WTC11 (cell line): Measurements from ENCODE around the gene AGBL4. TPM values are rescaled to one million over a fixed set of nuclear protein-coding genes. Genes with fewer than 3 reads are reported as not detected.

ENCODE experiments used
- ATAC-seq: fragments of 200-7000 bp; cut with Tn5 transposase; 2 replicates; pipeline ENCODE4 v1.10.0; 2021; ENCODE audit warnings: mild to moderate bottlenecking, moderate library complexity
- CTCF ChIA-PET: fragments of 300-600 bp; sonication (Branson Sonifier 250); formaldehyde crosslinking; loops from one replicate; lab custom pipeline; 2021; ENCODE audit warnings: antibody characterized with exemption; lab: Charles Lee
- POLR2A ChIA-PET: fragments of 350-600 bp; sonication (Branson Sonifier 250); formaldehyde crosslinking; loops from one replicate; lab custom pipeline; 2021; ENCODE audit warnings: antibody characterized with exemption; lab: Charles Lee
- DNase-seq: peaks from one replicate; pipeline ENCODE4 v3.0.0; 2021; ENCODE audit warnings: low spot score
- H3K27ac Mint-ChIP-seq: 2 replicates; pipeline ENCODE4 v1.8.0; 2021; ENCODE audit warnings: mixed read lengths
- H3K27me3 Mint-ChIP-seq: 2 replicates; pipeline ENCODE4 v1.8.0; 2021; ENCODE audit warnings: low read depth, mild to moderate bottlenecking, moderate library complexity, mixed read lengths
- H3K36me3 Mint-ChIP-seq: 2 replicates; pipeline ENCODE4 v1.8.0; 2021; ENCODE audit warnings: mixed read lengths
- H3K4me1 Mint-ChIP-seq: 2 replicates; pipeline ENCODE4 v1.8.0; 2022; ENCODE audit warnings: mixed read lengths
- H3K4me3 Mint-ChIP-seq: 2 replicates; pipeline ENCODE4 v1.8.0; 2021; ENCODE audit warnings: mild to moderate bottlenecking, moderate library complexity, mixed read lengths
- H3K9me3 Mint-ChIP-seq: 2 replicates; pipeline ENCODE4 v1.8.0; 2021; ENCODE audit warnings: mixed read lengths
- AR ChIP-seq: fragments of 250-450 bp; sonication (Bioruptor Pico); IDR thresholded peaks from 2 replicates; pipeline ENCODE4 v1.9.0; 2021; ENCODE audit warnings: mild to moderate bottlenecking
- ATF2 ChIP-seq: sonication (generic); formaldehyde crosslinking; IDR thresholded peaks from 2 replicates; pipeline ENCODE4 v1.8.1; 2022; ENCODE audit warnings: low read depth, missing genetic modification reagents, borderline replicate concordance
- CREM ChIP-seq: sonication (generic); formaldehyde crosslinking; IDR thresholded peaks from 2 replicates; pipeline ENCODE4 v1.8.1; 2022; ENCODE audit warnings: mild to moderate bottlenecking, missing genetic modification reagents, moderate library complexity
- FOXK1 ChIP-seq: sonication (generic); formaldehyde crosslinking; IDR thresholded peaks from 2 replicates; pipeline ENCODE4 v1.8.0; 2022; ENCODE audit warnings: mild to moderate bottlenecking, moderate library complexity, missing genetic modification reagents
- FOXP1 ChIP-seq: sonication (generic); formaldehyde crosslinking; IDR thresholded peaks from 2 replicates; pipeline ENCODE4 v1.8.0; 2022; ENCODE audit warnings: missing genetic modification reagents, mild to moderate bottlenecking, moderate library complexity, borderline replicate concordance
- GABPB1 ChIP-seq: sonication (generic); formaldehyde crosslinking; IDR thresholded peaks from 2 replicates; pipeline ENCODE4 v1.8.1; 2023; ENCODE audit warnings: mild to moderate bottlenecking, missing genetic modification reagents
- HMGA2 ChIP-seq: fragments of 250-450 bp; sonication (Bioruptor Pico); IDR thresholded peaks from 2 replicates; pipeline ENCODE4 v1.4.0; 2021; ENCODE audit warnings: mild to moderate bottlenecking, moderate library complexity
- IRF2 ChIP-seq: sonication (generic); formaldehyde crosslinking; IDR thresholded peaks from 2 replicates; pipeline ENCODE4 v1.8.0; 2022; ENCODE audit warnings: low read depth, missing genetic modification reagents, borderline replicate concordance
- MLX ChIP-seq: sonication (generic); formaldehyde crosslinking; IDR thresholded peaks from 2 replicates; pipeline ENCODE4 v1.8.1; 2023; ENCODE audit warnings: mild to moderate bottlenecking, missing genetic modification reagents, moderate library complexity
- MYBL2 ChIP-seq: sonication (generic); formaldehyde crosslinking; IDR thresholded peaks from 2 replicates; pipeline ENCODE4 v1.8.1; 2023; ENCODE audit warnings: mild to moderate bottlenecking, moderate library complexity, missing genetic modification reagents
- NFE2L1 ChIP-seq: sonication (generic); formaldehyde crosslinking; IDR thresholded peaks from 2 replicates; pipeline ENCODE4 v1.8.1; 2023; ENCODE audit warnings: missing genetic modification reagents
- NFYB ChIP-seq: sonication (generic); formaldehyde crosslinking; conservative IDR thresholded peaks from 2 replicates; pipeline ENCODE4 v1.8.0; 2022; ENCODE audit warnings: low read depth, missing genetic modification reagents
- NR2C2 ChIP-seq: sonication (generic); formaldehyde crosslinking; IDR thresholded peaks from 2 replicates; pipeline ENCODE4 v1.8.0; 2022; ENCODE audit warnings: mild to moderate bottlenecking, missing genetic modification reagents
- OVOL2 ChIP-seq: fragments of 250-450 bp; sonication (Bioruptor Pico); IDR thresholded peaks from 2 replicates; pipeline ENCODE4 v1.9.0; 2021; ENCODE audit warnings: mild to moderate bottlenecking, borderline replicate concordance
- RORB ChIP-seq: fragments of 250-450 bp; sonication (Bioruptor Pico); IDR thresholded peaks from 2 replicates; pipeline ENCODE4 v1.9.0; 2021; ENCODE audit warnings: mild to moderate bottlenecking
- SMAD3 ChIP-seq: sonication (generic); formaldehyde crosslinking; IDR thresholded peaks from 2 replicates; pipeline ENCODE4 v1.8.0; 2022; ENCODE audit warnings: missing genetic modification reagents, mild to moderate bottlenecking, borderline replicate concordance
- SOX15 ChIP-seq: fragments of 250-450 bp; sonication (Bioruptor Pico); IDR thresholded peaks from 2 replicates; pipeline ENCODE4 v1.9.0; 2021; ENCODE audit warnings: mild to moderate bottlenecking
- SP1 ChIP-seq: sonication (generic); formaldehyde crosslinking; conservative IDR thresholded peaks from 2 replicates; pipeline ENCODE4 v1.8.1; 2022; ENCODE audit warnings: missing genetic modification reagents
- STAT6 ChIP-seq: sonication (generic); formaldehyde crosslinking; conservative IDR thresholded peaks from 2 replicates; pipeline ENCODE4 v1.8.1; 2023; ENCODE audit warnings: mild to moderate bottlenecking, low read depth, missing genetic modification reagents, moderate library complexity
- TCF7 ChIP-seq: sonication (generic); formaldehyde crosslinking; IDR thresholded peaks from 2 replicates; pipeline ENCODE4 v1.8.0; 2022; ENCODE audit warnings: mild to moderate bottlenecking, low read depth, missing genetic modification reagents, moderate library complexity
- TP53 ChIP-seq: sonication (generic); formaldehyde crosslinking; IDR thresholded peaks from 2 replicates; pipeline ENCODE4 v1.8.1; 2023; ENCODE audit warnings: mild to moderate bottlenecking, missing genetic modification reagents
- ZBTB21 ChIP-seq: sonication (generic); formaldehyde crosslinking; IDR thresholded peaks from 2 replicates; pipeline ENCODE4 v1.8.1; 2023; ENCODE audit warnings: mild to moderate bottlenecking, missing genetic modification reagents, borderline replicate concordance
- ZMAT4 ChIP-seq: fragments of 250-450 bp; sonication (Bioruptor Pico); IDR thresholded peaks from 2 replicates; pipeline ENCODE4 v1.9.0; 2021; ENCODE audit warnings: mild to moderate bottlenecking
- ZNF138 ChIP-seq: sonication (generic); formaldehyde crosslinking; conservative IDR thresholded peaks from 2 replicates; pipeline ENCODE4 v1.8.1; 2022; ENCODE audit warnings: mild to moderate bottlenecking, moderate library complexity, missing genetic modification reagents
- ZNF425 ChIP-seq: fragments of 250-450 bp; sonication (Bioruptor Pico); conservative IDR thresholded peaks from 2 replicates; pipeline ENCODE4 v1.9.0; 2021; ENCODE audit warnings: mild to moderate bottlenecking
- ZNF671 ChIP-seq: fragments of 250-450 bp; sonication (Bioruptor Pico); IDR thresholded peaks from 2 replicates; pipeline ENCODE4 v1.8.0; 2021; ENCODE audit warnings: mild to moderate bottlenecking
- total RNA-seq: library from RNA; stranded (reverse); gene quantifications from 3 replicates; pipeline ENCODE4 v1.2.3, GENCODE V29; 2021

AGBL4 gene
- total RNA-seq, 1 experiment from 2014 or later, result 0.87 TPM

- TF ChIP-seq MLX (CRISPR knock-in tag) (no peak), TP53 (CRISPR knock-in tag) (no peak), NFYB (CRISPR knock-in tag) (no peak), TCF7 (CRISPR knock-in tag) (no peak), ZNF671 (CRISPR knock-in tag) (no peak), SP1 (no peak), FOXK1 (CRISPR knock-in tag) (no peak), NFE2L1 (no peak), RORB (CRISPR knock-in tag) (no peak), FOXP1 (CRISPR knock-in tag) (no peak), ZNF138 (no peak)
Measured at GRCh38 chr1:48692235-48692634, 1331.5 kb downstream of the AGBL4 start (continued).

- CTCF ChIA-PET, result interaction anchor here (1.9 to 2.8 kb wide), 2 partner anchors 15 to 119 kb away, joined by 8 to 17 read pairs; no protein-coding TSS in a partner anchor
- DNase-seq (no peak), ATAC-seq (no peak)
- TF ChIP-seq MYBL2 (CRISPR knock-in tag) (no peak), ZMAT4 (CRISPR knock-in tag) (no peak), ZBTB21 (CRISPR knock-in tag) (no peak), NR2C2 (CRISPR knock-in tag) (no peak), HMGA2 (no peak), GABPB1 (CRISPR knock-in tag) (no peak), AR (CRISPR knock-in tag) (no peak), SOX15 (no peak), ZNF425 (CRISPR knock-in tag) (no peak), CREM (CRISPR knock-in tag) (no peak), OVOL2 (CRISPR knock-in tag) (no peak), TP53 (CRISPR knock-in tag) (no peak), SMAD3 (CRISPR knock-in tag) (no peak), IRF2 (no peak), ATF2 (no peak), FOXP1 (CRISPR knock-in tag) (no peak), STAT6 (CRISPR knock-in tag) (no peak)
- Mint-ChIP-seq H3K27ac (no peak overlapping the region), H3K36me3 (no peaks in the 10 kb centered on the region), H3K4me3 (no peak overlapping the region), H3K4me1 (peaks cover 15% of the 10 kb centered on the region), H3K27me3 (no peaks in the 10 kb centered on the region; the same call in 1 of the 2 replicates), H3K9me3 (no peaks in the 10 kb centered on the region)
- POLR2A ChIA-PET, result no interaction called here
Measured at GRCh38 chr1:48691429-48692001, 1332.2 kb downstream of the AGBL4 start.
